Measurements from ENCODE around the gene ACOT9.

ACOT9 gene

GRCh38 chrX:23731951-23732350 is 11.1 kb downstream of the ACOT9 start:
- no peak overlapping the region for H3K4me3 ChIP-seq (ENCODE audit: low read depth, low read length)
- TF ChIP-seq, protein P1, sequence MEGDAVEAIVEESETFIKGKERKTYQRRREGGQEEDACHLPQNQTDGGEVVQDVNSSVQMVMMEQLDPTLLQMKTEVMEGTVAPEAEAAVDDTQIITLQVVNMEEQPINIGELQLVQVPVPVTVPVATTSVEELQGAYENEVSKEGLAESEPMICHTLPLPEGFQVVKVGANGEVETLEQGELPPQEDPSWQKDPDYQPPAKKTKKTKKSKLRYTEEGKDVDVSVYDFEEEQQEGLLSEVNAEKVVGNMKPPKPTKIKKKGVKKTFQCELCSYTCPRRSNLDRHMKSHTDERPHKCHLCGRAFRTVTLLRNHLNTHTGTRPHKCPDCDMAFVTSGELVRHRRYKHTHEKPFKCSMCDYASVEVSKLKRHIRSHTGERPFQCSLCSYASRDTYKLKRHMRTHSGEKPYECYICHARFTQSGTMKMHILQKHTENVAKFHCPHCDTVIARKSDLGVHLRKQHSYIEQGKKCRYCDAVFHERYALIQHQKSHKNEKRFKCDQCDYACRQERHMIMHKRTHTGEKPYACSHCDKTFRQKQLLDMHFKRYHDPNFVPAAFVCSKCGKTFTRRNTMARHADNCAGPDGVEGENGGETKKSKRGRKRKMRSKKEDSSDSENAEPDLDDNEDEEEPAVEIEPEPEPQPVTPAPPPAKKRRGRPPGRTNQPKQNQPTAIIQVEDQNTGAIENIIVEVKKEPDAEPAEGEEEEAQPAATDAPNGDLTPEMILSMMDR (IDR thresholded peaks at IDR 0.05; ENCODE audit: low read depth, low read length, missing control alignments): no peak
- no peak for DNase-seq (ENCODE audit: low read depth)

GRCh38 chrX:23729214-23729613 is 13.9 kb downstream of the ACOT9 start:
- no peak overlapping the region for H3K4me3 ChIP-seq (ENCODE audit: low read depth, low read length)
- TF ChIP-seq, protein P1 (IDR thresholded peaks at IDR 0.05; ENCODE audit: low read depth, low read length, missing control alignments): no peak
- DNase-seq (ENCODE audit: low read depth): no peak

DNA sequence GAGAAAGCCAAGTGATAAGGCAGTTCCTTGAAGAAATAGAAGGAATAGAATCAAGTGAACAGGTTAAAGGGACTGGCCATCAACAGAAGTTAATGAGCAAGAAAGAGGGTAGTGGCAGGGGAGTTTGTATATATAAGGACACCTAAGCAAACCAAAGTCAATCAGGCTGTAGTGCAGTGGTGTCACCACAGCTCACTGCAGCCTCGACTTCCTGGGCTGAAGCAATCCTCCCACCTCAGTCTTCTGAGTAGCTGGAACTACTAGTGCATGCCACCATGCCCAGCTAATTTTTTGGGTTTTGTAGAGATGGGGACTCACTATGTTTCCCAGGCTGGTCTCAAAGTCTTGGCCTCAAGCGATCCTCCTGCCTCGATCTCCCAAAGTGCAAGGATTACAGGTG is 15.9 kb downstream of the ACOT9 start:
- no peak for DNase-seq (ENCODE audit: low read depth)
- TF ChIP-seq, protein P1 (IDR thresholded peaks at IDR 0.05; ENCODE audit: low read depth, low read length, missing control alignments): no peak
- H3K4me3 ChIP-seq (ENCODE audit: low read depth, low read length): no peak overlapping the region

GRCh38 chrX:23726191-23726590 is 16.9 kb downstream of the ACOT9 start:
- H3K4me3 ChIP-seq (ENCODE audit: low read depth, low read length): no peak overlapping the region
- DNase-seq (ENCODE audit: low read depth): no peak
- TF ChIP-seq, protein P1 (IDR thresholded peaks at IDR 0.05; ENCODE audit: low read depth, low read length, missing control alignments): no peak

DNA sequence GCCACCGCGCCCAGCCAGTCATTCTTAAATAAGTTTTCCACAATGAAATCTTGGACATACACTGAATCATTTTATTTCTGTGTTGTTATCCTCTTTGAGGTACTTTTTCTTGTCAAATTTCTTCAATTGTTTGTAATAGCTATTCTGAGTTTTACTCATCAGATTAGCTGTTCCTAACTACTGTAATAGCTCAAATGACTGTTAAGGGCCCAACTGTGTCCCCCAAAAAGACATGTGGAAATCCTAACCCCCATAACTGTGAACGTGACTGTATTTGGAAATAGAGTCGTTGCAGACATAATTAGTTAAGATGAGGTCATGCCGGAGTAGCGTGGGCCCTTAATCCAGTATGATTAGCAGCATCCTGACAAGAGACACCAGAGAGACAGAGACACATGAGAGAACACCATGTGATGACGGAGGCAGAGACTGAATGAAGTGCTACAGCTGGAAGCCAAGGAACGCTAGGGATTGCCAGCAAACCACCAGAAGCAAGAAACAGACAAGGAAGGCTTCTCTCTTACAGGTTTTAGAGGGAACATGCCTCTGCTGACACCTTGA is 22.9 kb downstream of the ACOT9 start:
- no peak overlapping the region for H3K4me3 ChIP-seq (ENCODE audit: low read depth, low read length)
- TF ChIP-seq, protein P1 (IDR thresholded peaks at IDR 0.05; ENCODE audit: low read depth, low read length, missing control alignments): no peak
- no peak for DNase-seq (ENCODE audit: low read depth)

- no peak overlapping the region for H3K4me3 ChIP-seq (ENCODE audit: low read depth, low read length)
- no peak for DNase-seq (ENCODE audit: low read depth)
- TF ChIP-seq, protein P1 (IDR thresholded peaks at IDR 0.05; ENCODE audit: low read depth, low read length, missing control alignments): no peak
Observed at GRCh38 chrX:23705235-23705634, 37.8 kb downstream of the ACOT9 start.

GRCh38 chrX:23704673-23705206 is 38.3 kb downstream of the ACOT9 start:
- DNase-seq (ENCODE audit: low read depth): no peak
- TF ChIP-seq, protein P1 (IDR thresholded peaks at IDR 0.05; ENCODE audit: low read depth, low read length, missing control alignments): no peak
- no peak overlapping the region for H3K4me3 ChIP-seq (ENCODE audit: low read depth, low read length)
